ENCODE results near the gene SEMA5A. TPM values are rescaled to one million over a fixed set of nuclear protein-coding genes. Genes with fewer than 3 reads are reported as not detected.

SEMA5A gene
- polyA plus RNA-seq, 1 donor (not counting 4 experiments of a cell fraction or from before 2014, with no cell fraction given), result 0.16 TPM

DNA sequence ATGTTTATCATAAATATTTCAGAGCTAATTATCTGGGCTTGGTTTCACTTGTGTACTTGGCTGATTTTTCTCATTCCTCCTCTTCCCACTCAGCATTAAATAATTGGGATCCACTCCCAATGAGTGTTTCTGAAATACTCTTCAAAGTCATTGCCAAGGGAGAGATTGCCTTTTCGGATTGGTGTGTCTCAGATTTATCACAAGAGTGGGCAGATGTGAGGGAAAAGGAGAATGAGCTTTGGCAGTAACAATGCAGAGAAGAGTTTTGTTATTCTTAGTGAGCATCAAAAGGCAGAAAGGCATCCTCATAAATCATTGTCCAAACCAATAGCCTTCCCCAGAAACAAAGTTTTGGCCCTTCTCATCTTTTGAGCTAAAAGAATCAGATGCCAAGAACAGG, 79.2 kb downstream of the SEMA5A start:
- H3K27me3 ChIP-seq (ENCODE audit: control insufficient read depth, extremely low read depth, insufficient read depth, low read length), result no peaks in the 10 kb centered on the region
- dilution Hi-C loops (cut with MboI; ENCODE audit: extremely low pct_ligation_motif_present, low sequenced_read_pairs), result no loop called here
- peak overlapping the region; percentile 91 for H3K4me2 ChIP-seq (ENCODE audit: control insufficient read depth, extremely low read depth, insufficient read depth, low read depth, low read length)
- no peaks in the 10 kb centered on the region for H3K36me3 ChIP-seq (ENCODE audit: control insufficient read depth in 2 of 2, extremely low read depth in 1 of 2, insufficient read depth in 2 of 2, low read length in 2 of 2)
- no peak overlapping the region for H3K4me3 ChIP-seq (ENCODE audit: control insufficient read depth in 2 of 3, extremely low read depth in 1 of 3, insufficient read depth in 2 of 3, low read depth in 1 of 3, low read length in 3 of 3)
- H3K4me1 ChIP-seq (ENCODE audit: control insufficient read depth, extremely low read depth, insufficient read depth, low read length), result peaks cover 25% of the 10 kb centered on the region
- no peaks in the 10 kb centered on the region for H4K20me1 ChIP-seq (ENCODE audit: control insufficient read depth, extremely low read depth, insufficient read depth, low read length)
- H3K27ac ChIP-seq (ENCODE audit: control insufficient read depth, insufficient read depth, low read length), result peak overlapping the region; percentile 93
- H3K79me2 ChIP-seq (ENCODE audit: control insufficient read depth, insufficient read depth, low read length), result no peaks in the 10 kb centered on the region
- DNase-seq (ENCODE audit: low read depth, low spot score), result no peak
- no peak for FAIRE-seq
- peak overlapping the region; percentile 94 for H2AFZ ChIP-seq (ENCODE audit: control insufficient read depth, low read length)
- peak overlapping the region; percentile 68 for H3K9ac ChIP-seq (ENCODE audit: control insufficient read depth, extremely low read depth, insufficient read depth, low read length)
- H3K9me3 ChIP-seq (ENCODE audit: control insufficient read depth, low read depth, low read length), result no peaks in the 10 kb centered on the region
- no peaks in the 10 kb centered on the region for H3K9me1 ChIP-seq (ENCODE audit: control insufficient read depth, extremely low read depth, insufficient read depth, low read length)
- TF ChIP-seq EZH2 (IDR thresholded peaks at IDR 0.05; ENCODE audit: low read length) (no peak), CTCF (optimal IDR thresholded peaks at IDR 0.05 in 1 of 3, IDR thresholded peaks at IDR 0.05 in 1 of 3, conservative IDR thresholded peaks at IDR 0.05 in 1 of 3; ENCODE audit: extremely low read depth in 1 of 3, insufficient read depth in 2 of 3, low read length in 3 of 3) (no peak)

DNA sequence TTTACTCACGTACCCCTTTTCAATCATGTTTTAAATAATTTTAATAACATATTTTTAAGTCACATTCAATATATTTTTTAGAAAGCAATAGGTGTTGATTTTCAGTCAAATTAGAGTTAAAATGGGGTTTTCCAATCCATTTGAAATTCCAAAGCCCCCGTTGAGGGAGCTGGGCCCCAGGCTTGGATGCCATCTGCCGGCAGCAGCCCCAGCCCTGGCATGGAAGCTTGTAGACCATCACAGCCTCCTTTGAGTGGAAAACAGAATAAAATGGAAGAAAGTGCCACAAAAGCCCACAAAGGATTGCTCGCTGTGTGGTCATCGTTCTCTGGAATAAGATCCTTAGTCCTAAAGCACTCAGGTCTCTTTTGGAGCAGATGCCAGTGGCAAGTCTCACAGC, 81.4 kb downstream of the SEMA5A start:
- H3K9me1 ChIP-seq (ENCODE audit: control insufficient read depth, extremely low read depth, insufficient read depth, low read length), result no peaks in the 10 kb centered on the region
- no peaks in the 10 kb centered on the region for H3K36me3 ChIP-seq (ENCODE audit: control insufficient read depth in 2 of 2, extremely low read depth in 1 of 2, insufficient read depth in 2 of 2, low read length in 2 of 2)
- H2AFZ ChIP-seq (ENCODE audit: control insufficient read depth, low read length), result no peak overlapping the region
- no peaks in the 10 kb centered on the region for H3K27me3 ChIP-seq (ENCODE audit: control insufficient read depth, extremely low read depth, insufficient read depth, low read length)
- no peaks in the 10 kb centered on the region for H3K79me2 ChIP-seq (ENCODE audit: control insufficient read depth, insufficient read depth, low read length)
- dilution Hi-C loops (cut with MboI; ENCODE audit: extremely low pct_ligation_motif_present, low sequenced_read_pairs), result no loop called here
- H3K9me3 ChIP-seq (ENCODE audit: control insufficient read depth, low read depth, low read length), result no peaks in the 10 kb centered on the region
- no peak overlapping the region for H3K4me2 ChIP-seq (ENCODE audit: control insufficient read depth, extremely low read depth, insufficient read depth, low read depth, low read length)
- no peak overlapping the region for H3K27ac ChIP-seq (ENCODE audit: control insufficient read depth, insufficient read depth, low read length)
- no peak for DNase-seq (ENCODE audit: low read depth, low spot score)
- peaks cover 25% of the 10 kb centered on the region for H3K4me1 ChIP-seq (ENCODE audit: control insufficient read depth, extremely low read depth, insufficient read depth, low read length)
- no peak overlapping the region for H3K9ac ChIP-seq (ENCODE audit: control insufficient read depth, extremely low read depth, insufficient read depth, low read length)
- H3K4me3 ChIP-seq (ENCODE audit: control insufficient read depth in 2 of 3, extremely low read depth in 1 of 3, insufficient read depth in 2 of 3, low read depth in 1 of 3, low read length in 3 of 3), result no peak overlapping the region
- H4K20me1 ChIP-seq (ENCODE audit: control insufficient read depth, extremely low read depth, insufficient read depth, low read length), result no peaks in the 10 kb centered on the region
- no peak for TF ChIP-seq CTCF (optimal IDR thresholded peaks at IDR 0.05 in 1 of 3, IDR thresholded peaks at IDR 0.05 in 1 of 3, conservative IDR thresholded peaks at IDR 0.05 in 1 of 3; ENCODE audit: extremely low read depth in 1 of 3, insufficient read depth in 2 of 3, low read length in 3 of 3)
- no peak for TF ChIP-seq EZH2 (IDR thresholded peaks at IDR 0.05; ENCODE audit: low read length)
- FAIRE-seq, result no peak

Measured in keratinocyte (primary cell).